Epithelial cell of esophagus (primary cell): ENCODE measurements around the gene GIT2.
"Not testable (repeated sequence)": the region's sequence is repeated elsewhere in the genome, so short reads cannot be mapped to it uniquely, and the experiment has no call there.

ENCODE experiments used
- DNase-seq: peaks from one replicate; pipeline ENCODE4 v3.0.0; 2010; ENCODE audit warnings: low read depth
- H3K4me3 ChIP-seq: 2 replicates; pipeline ENCODE4 v1.5.1; 2011; ENCODE audit warnings: mild to moderate bottlenecking, low read length, control low read depth
- TF ChIP-seq, protein P1 (sequence below): IDR thresholded peaks from 2 replicates; pipeline ENCODE4 v1.5.1; 2011; ENCODE audit warnings: low read depth, mild to moderate bottlenecking, low read length, control low read depth, inconsistent platforms; ENCODE audit not compliant: insufficient read depth; ENCODE audit errors: missing control alignments

GIT2 gene

GRCh38 chr12:109893261-109893995, 102.7 kb downstream of the GIT2 start:
- no peak for DNase-seq
- TF ChIP-seq, protein P1, sequence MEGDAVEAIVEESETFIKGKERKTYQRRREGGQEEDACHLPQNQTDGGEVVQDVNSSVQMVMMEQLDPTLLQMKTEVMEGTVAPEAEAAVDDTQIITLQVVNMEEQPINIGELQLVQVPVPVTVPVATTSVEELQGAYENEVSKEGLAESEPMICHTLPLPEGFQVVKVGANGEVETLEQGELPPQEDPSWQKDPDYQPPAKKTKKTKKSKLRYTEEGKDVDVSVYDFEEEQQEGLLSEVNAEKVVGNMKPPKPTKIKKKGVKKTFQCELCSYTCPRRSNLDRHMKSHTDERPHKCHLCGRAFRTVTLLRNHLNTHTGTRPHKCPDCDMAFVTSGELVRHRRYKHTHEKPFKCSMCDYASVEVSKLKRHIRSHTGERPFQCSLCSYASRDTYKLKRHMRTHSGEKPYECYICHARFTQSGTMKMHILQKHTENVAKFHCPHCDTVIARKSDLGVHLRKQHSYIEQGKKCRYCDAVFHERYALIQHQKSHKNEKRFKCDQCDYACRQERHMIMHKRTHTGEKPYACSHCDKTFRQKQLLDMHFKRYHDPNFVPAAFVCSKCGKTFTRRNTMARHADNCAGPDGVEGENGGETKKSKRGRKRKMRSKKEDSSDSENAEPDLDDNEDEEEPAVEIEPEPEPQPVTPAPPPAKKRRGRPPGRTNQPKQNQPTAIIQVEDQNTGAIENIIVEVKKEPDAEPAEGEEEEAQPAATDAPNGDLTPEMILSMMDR = no peak
- H3K4me3 ChIP-seq = no peak overlapping the region

GRCh38 chr12:109892748-109893147, 103.4 kb downstream of the GIT2 start:
- DNase-seq = no peak
- TF ChIP-seq, protein P1 = no peak
- no peak overlapping the region for H3K4me3 ChIP-seq

- DNase-seq = no peak
- TF ChIP-seq, protein P1 = no peak
- no peak overlapping the region for H3K4me3 ChIP-seq
Measured at GRCh38 chr12:109892165-109892715, 103.9 kb downstream of the GIT2 start.

DNA sequence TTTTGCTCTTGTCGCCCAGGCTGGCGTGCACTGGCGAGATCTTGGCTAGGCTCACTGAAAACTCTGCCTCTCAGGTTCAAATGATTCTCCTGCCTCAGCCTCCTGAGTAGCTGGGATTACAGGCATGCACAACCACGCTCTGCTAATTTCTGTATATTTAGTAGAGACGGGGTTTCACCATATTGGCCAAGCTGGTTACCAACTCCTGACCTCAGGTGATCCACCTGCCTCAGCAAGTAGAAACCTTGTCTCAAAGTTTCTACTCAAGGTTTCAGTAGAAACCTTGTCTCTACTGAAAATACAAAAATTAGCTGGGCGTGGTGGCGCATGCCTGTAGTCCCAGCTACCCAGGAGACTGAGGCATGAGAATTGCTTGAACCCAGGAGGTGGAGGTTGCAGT, 104.4 kb downstream of the GIT2 start:
- H3K4me3 ChIP-seq = not testable (repeated sequence)

DNA sequence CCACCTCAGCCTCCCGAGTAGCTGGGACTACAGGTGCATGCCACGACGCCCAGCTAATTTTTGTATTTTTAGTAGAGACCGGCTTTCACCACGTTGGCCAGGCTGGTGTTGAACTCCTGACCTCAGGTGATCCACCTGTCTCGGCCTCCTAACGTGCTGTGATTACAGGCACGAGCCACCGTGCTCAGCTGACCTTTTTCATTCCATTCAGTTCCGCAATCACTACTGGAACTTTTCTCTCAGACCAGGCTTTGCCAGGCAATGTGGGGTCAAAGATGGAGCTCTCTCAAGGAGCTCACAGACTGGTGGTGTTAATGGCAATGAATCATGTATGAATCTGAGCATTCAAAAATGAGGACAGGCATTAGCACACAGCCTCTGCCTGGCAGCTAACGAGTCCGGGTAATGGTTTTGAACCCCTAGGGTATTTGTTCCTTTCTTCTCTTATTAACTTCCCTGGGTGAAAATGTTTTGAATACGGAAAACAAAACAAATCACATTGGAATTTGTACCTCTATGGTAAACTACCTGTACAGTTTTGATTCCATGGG, 105.5 kb downstream of the GIT2 start:
- TF ChIP-seq, protein P1 = no peak
- H3K4me3 ChIP-seq = no peak overlapping the region
- DNase-seq = peak; percentile 40

More for the DNA sequence above, 104.4 kb downstream of the GIT2 start:
- DNase-seq = not testable (repeated sequence)

GRCh38 chr12:109888179-109889020, 107.8 kb downstream of the GIT2 start:
- DNase-seq = peak; percentile 99
- TF ChIP-seq, protein P1 = peak; percentile 40
- no peak overlapping the region for H3K4me3 ChIP-seq

- DNase-seq = peak; percentile 88
- TF ChIP-seq, protein P1 = no peak
Measured at GRCh38 chr12:109885616-109886015, 110.6 kb downstream of the GIT2 start.

More at GRCh38 chr12:109885616-109886015, 110.6 kb downstream of the GIT2 start:
- H3K4me3 ChIP-seq = no peak overlapping the region
